GM12891 (cell line): ENCODE data around the gene C20orf144.
A peak's percentile ranks its signal among the peaks of the same experiment; 100 is the strongest.

Source experiments
- DNase-seq: peaks from one replicate; pipeline ENCODE4 v3.0.0; 2011; ENCODE audit warnings: low spot score; ENCODE audit not compliant: insufficient read length
- FAIRE-seq: peaks from 2 replicates; lab custom pipeline; 2011; peaks lifted over from hg19 to GRCh38; lab: Jason Lieb, UNC
- PAX5 ChIP-seq: IDR thresholded peaks from 2 replicates; pipeline ENCODE4 v1.6.1; 2011; ENCODE audit warnings: low read length, moderate library complexity, mild to moderate bottlenecking; ENCODE audit not compliant: insufficient read depth, severe bottlenecking
- POLR2A ChIP-seq: IDR thresholded peaks from 2 replicates; pipeline ENCODE4 v1.6.1; 2011; ENCODE audit warnings: low read depth, low read length, control low read depth
- POLR2AphosphoS5 ChIP-seq: IDR thresholded peaks from 2 replicates; pipeline ENCODE4 v1.6.1; 2011; ENCODE audit warnings: low read depth, low read length, control low read depth
- POU2F2 ChIP-seq: IDR thresholded peaks from 2 replicates; pipeline ENCODE4 v1.6.1; 2011; ENCODE audit warnings: low read depth, mild to moderate bottlenecking, control low read depth, low read length, moderate library complexity
- SPI1 ChIP-seq: IDR thresholded peaks from 2 replicates; pipeline ENCODE4 v1.6.1; 2011; ENCODE audit warnings: low read depth, low read length, control low read depth
- TAF1 ChIP-seq: IDR thresholded peaks from 2 replicates; pipeline ENCODE4 v1.6.1; 2011; ENCODE audit warnings: low read depth, low read length, control low read depth

The C20orf144 gene

DNA sequence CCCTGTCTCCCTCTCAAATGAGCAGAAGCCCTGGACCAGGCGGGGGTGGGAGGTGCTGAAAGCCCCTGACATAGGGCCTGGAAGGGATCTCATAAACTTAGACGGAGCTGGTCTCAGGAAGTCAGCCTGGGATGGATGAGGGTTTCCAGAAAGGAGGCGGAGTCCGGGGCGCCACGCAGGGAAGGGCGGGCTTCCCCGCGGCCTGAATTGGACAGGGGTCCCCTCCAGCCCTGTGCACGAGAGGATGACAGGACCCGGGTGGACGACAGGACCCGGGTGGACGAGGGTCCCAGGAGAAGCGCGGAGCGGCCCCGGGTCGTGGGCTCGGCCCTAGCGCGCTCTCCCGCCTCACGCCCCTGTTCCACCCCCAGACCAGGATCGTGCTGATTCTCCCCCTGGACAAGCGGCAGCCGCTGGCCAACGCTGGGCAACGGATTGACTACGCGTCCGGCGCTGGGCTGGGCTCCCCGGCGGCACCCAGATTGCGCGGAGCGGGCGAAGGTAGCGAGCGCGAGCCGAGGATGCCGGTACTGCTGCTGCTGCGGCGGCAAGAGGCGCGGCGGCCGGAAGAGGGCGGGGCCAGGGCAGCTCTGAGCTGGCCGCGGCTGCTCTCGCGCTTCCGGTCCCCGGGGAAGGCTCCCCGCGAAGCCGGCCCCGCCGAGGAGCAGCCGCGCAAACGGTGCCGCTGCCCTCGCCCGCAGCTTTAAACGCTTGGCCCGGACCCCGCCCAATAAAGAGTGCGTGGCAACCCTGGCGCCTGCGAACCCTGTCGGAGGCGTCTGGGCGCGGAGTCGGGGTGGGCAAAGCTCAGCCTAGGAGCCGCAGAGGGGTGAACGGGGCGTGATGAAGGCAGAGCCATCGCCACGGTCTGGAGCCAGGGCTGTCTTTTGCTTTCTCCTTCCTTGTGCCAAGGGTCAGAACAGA, 1.3 kb downstream of the C20orf144 start:
- peak; percentile 91 for DNase-seq
- peak; percentile 87 for FAIRE-seq
- peak; percentile 73 for TF ChIP-seq TAF1
- no peak for TF ChIP-seq POLR2AphosphoS5
- TF ChIP-seq POLR2A, result peak; percentile 67

DNA sequence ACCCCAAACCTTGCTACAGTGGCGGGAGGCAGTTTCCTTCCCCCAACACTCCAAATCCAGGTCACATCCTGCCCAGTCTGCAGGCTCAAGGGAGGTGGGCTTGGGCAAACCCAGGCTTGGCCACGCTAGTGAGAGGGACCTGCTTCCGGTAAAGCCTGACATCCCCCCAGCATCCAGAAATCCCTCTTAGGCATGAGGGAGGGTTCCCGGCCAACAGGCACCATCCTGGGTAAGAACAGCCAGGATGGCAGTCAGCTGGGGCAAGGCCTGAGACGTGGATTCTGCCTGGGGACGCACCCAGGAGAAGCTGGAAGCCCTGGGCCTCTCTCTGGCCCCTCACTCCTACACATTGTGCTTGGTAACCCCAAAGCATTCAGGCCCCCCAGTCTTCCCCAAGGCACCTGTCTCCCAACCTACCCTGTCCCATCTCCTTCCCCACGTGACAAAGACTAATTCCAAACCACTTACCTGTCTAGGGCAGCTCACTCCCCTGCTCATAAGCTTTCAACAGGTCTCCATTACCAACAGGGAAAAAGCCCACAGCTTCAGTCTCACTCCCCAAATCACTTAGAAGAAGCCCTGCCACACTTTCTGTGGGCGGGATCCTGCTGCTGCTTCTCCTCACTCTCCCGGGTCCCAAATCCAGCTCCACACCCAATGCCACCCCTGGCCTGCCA, 2.1 kb downstream of the C20orf144 start:
- no peak for TF ChIP-seq SPI1
- no peak for TF ChIP-seq POLR2A
- no peak for TF ChIP-seq POU2F2
- no peak for TF ChIP-seq PAX5
- TF ChIP-seq POLR2AphosphoS5, result no peak
- TF ChIP-seq TAF1, result no peak
- no peak for FAIRE-seq

DNA sequence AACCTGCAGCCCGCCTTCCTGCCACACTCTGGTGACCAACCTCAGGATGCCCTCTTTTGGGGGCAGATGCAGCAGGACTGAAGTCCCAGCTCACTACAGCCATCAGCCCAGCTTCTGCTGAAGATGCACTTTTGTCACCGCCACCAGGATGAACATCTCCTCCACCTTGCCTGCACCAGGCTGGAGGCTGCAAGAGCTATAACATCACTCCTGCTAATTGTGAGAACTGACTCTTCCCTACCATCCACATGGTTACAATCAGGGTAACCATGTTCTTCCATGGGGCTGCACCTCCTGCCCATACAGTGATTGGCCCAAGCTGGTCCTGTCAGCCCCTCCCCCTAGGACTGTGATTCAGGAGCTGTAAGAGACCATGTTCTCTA, 2.6 kb downstream of the C20orf144 start:
- no peak for FAIRE-seq
- DNase-seq, result no peak
- TF ChIP-seq POLR2AphosphoS5 (no peak), SPI1 (no peak), POLR2A (no peak), PAX5 (no peak), POU2F2 (no peak), TAF1 (no peak)

More for the DNA sequence above, 2.1 kb downstream of the C20orf144 start:
- DNase-seq, result peak; percentile 23

DNA sequence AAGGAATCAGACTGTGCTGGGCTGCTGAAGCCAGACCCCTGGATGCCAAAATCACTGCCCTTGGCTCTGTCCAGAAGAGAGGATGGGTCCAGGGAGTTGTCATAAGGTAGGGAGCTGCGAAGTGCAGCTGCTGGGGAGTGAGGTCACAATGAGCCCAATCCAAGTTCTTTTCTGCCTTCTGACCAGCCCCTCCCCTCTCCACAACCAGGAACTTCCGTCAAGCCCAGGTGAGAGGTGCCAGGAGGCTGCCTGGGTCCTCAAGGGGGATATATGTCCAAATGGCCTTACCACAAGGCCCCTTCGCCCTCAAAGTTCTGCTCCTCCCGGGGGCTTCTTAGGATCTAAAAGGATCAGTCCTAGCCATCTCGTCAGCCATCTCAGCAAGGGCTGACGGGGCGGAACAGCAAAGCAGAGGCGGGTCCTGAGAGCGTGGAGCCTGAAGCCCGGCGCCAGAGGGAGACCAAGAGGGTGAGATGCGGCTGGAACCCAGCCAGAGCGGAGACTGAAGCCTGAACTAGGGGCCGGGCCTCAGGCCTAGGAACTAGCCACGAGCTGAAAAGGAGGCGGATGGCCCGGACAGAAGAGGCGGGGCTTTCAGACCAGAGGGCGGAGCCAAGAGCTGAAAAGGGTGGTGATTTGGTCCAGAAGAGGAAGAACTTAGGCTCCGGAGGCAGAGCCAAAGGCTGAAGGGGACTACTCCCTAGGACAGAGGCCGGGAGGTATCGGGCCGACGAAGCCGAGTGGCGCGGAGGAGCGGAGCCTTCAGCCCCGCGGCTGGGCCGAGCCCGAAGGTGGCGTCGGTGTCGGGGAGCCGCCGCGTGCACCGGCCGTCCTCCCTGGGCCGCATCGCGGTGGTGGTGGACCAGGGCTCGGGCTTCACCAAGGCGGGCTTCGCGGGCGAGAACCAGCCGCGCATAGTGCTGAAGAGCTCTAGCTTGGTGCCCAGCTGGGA, 4.4 kb downstream of the C20orf144 start, which contains the start of gene ACTL10:
Gene ACTL10 (plus strand): TSS at position 651 of the 952 bp plus-strand sequence. CDS start 555 bp downstream, outside the sequence.
- FAIRE-seq (peak; percentile 84), DNase-seq (peak; percentile 96)
- TF ChIP-seq SPI1, result no peak
- TF ChIP-seq PAX5, result no peak
- peak; percentile 52; the same call in 1 of the 2 replicates for TF ChIP-seq POLR2A
- peak; percentile 47; the same call in 1 of the 2 replicates for TF ChIP-seq POLR2AphosphoS5
- no peak; the same call in 1 of the 2 replicates for TF ChIP-seq POU2F2
- TF ChIP-seq TAF1, result peak; percentile 57; the same call in 1 of the 2 replicates

DNA sequence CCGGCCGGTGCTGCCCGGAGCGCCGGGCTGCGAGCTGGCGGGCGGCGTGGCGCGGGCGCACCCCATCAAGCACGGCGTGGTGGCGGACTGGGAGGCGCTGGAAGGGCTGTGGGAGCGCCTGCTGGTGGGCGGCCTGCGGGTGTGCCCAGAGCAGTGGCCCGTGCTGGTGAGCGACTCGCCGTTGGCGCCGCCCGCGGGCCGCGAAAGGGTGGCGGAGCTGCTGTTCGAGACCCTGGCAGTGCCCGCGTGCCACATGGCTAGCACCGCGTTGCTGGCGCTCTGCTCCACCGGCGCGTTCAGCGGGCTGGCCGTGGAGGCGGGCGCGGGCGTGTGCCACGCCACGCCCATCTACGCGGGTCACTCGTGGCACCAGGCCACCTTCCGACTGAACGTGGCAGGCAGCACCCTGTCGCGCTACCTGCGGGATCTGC, 5.1 kb downstream of the C20orf144 start:
- no peak for FAIRE-seq
- TF ChIP-seq POLR2AphosphoS5 (no peak), TAF1 (no peak), SPI1 (no peak), POLR2A (no peak; the same call in 1 of the 2 replicates), PAX5 (no peak), POU2F2 (no peak)

DNA sequence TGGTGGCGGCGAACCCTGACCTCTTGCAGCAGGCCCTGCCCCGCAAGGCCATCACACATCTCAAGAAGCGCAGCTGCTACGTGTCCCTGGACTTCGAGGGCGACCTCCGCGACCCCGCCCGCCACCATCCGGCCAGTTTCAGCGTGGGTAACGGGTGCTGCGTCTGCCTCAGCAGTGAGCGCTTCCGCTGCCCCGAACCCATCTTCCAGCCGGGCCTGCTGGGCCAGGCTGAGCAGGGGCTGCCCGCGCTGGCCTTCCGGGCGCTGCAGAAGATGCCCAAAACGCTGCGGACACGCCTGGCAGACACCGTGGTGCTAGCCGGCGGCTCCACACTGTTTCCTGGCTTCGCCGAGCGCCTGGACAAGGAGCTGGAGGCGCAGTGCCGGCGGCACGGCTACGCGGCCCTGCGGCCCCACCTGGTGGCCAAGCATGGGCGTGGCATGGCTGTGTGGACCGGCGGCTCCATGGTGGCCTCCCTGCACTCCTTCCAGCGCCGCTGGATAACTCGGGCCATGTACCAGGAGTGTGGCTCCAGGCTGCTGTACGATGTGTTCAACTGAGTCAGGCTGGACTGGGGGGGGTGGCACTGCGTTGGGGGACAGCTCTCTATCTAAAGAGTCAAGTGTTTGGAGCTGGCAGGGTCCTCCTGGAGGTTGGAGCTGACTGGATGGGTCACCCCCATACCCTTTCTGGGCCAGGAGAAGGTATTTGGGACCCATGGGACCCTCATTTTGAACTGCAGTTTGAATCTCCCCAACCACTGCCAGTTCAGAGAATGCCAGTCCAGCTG, 5.7 kb downstream of the C20orf144 start:
- TF ChIP-seq POLR2A (no peak), POU2F2 (no peak), TAF1 (no peak)
- DNase-seq (peak; percentile 83), FAIRE-seq (peak; percentile 92)

More for the DNA sequence above, 5.1 kb downstream of the C20orf144 start:
- DNase-seq, result no peak

DNA sequence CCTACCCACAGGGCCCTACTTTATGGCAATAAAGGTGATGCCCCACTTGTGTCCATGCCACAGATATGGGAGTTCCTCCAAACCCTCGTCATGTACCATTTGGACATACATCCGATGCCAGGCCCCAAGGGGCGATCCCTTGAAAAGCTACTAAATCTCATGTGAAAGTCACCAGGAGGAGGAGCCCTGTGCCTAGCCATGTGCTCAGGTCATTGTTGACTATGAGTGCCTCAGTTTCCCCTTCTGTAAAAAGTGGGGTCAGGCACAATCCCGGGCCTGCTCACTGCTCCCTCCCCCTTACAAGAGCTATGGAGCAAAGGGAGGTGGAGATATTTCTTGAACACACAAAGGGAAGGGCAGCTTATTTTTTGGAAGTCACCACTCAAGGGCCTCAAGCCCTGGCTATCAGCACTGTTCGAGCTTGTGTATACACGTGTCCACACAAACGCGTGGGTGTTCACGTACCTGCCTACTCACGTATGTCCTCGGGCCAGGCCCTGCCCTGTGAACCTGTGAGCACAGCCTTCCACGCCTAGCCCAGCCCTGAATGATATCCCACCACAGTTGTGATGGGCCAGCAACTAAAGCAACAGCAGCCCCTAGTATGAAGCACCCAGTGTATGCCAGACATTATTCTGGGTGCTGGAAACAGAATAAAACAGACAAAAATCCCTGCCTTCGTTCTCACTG, 6.5 kb downstream of the C20orf144 start:
- no peak for FAIRE-seq
- TF ChIP-seq PAX5 (no peak), POLR2A (no peak), SPI1 (no peak), POU2F2 (no peak), POLR2AphosphoS5 (no peak), TAF1 (no peak)
- no peak for DNase-seq
